ENCODE data around the gene NR4A3.
A peak's percentile ranks its signal among the peaks of the same experiment; 100 is the strongest.

Gene NR4A3

DNA sequence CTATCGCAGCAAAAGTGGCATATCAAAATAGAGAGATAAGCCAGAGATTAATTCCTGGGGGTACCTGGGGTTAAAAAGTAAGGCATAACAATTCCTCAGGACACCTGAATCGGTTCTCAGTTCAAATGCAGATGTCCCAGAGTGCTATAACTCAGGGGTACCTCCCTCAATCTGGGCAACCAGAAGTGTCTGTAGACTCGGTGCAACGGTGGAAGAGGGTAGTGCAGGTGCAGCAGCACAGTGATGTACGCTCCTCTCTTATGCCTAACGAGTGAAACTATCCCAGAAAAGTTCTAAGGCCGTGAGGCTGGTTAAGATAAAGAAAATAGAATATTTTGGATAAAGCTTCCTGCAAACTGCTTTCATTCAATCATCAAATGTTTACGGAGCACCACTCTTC lies 7.9 kb upstream of the NR4A3 start:
- no peak for DNase-seq (ENCODE audit: low read depth in 1 of 2, low spot score in 1 of 2)

GRCh38 chr9:99814359-99814758 lies 7.3 kb upstream of the NR4A3 start:
- DNase-seq (ENCODE audit: low read depth in 1 of 2, low spot score in 1 of 2) = no peak

DNA sequence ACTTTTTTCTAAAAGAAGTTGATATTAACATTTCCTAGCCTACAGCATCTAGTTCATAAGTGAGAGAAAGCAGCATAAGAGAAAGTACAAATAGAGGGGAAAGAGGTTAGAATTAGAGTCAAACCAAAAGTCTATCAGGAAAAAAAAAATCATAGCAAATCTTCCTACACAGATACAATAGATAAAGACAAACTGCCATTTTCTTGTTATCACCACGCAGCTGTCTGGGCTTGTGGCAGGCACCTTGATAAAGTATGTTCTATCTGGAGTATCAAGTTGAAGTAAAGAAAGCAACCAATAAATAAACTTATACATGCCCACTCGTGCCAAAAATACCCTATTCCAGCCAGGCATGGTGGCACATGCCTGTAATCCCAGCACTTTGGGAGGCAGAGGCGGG lies 5.3 kb upstream of the NR4A3 start:
- DNase-seq (ENCODE audit: low read depth in 1 of 2, low spot score in 1 of 2) = no peak

- no peak for DNase-seq (ENCODE audit: low read depth in 1 of 2, low spot score in 1 of 2)
Measured at GRCh38 chr9:99818500-99818899, 3.2 kb upstream of the NR4A3 start.

DNA sequence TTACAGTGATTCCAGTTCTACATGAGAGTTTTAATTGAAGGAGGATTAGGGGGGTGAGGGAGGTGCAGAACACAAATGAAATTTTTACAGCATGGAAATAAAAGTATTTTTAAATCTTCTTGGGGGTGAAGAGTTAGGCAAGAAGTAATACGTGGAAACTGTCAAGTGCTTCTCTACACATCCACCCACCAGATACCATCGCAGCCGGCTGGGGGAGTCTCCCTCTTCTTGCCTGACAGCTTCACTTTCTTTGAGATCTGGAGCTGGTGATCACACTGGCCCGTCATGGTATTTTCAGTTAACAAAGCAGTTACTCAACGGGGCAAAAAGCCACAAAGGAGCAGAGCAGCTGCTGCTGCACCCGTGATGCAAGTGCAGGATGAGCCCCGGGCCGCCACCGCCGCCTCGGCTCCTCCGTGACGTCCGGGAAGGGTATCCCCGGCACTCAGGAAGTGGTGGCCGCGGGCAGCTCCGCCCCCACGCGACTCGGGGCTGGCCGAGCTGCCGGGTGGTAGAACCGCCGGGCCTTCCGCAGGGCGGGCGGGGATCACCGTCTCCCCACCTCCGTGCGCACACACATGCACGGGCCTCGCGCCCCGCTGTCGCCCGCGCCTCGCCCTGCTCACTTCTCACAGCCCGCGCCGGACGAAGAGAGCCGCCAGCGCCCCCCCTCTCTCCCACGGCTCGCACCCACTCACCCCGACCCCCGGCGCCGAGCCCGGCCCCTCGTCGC lies 2.4 kb upstream of the NR4A3 start:
- peak; percentile 72 to 92 for DNase-seq (ENCODE audit: low read depth in 1 of 2, low spot score in 1 of 2)

DNA sequence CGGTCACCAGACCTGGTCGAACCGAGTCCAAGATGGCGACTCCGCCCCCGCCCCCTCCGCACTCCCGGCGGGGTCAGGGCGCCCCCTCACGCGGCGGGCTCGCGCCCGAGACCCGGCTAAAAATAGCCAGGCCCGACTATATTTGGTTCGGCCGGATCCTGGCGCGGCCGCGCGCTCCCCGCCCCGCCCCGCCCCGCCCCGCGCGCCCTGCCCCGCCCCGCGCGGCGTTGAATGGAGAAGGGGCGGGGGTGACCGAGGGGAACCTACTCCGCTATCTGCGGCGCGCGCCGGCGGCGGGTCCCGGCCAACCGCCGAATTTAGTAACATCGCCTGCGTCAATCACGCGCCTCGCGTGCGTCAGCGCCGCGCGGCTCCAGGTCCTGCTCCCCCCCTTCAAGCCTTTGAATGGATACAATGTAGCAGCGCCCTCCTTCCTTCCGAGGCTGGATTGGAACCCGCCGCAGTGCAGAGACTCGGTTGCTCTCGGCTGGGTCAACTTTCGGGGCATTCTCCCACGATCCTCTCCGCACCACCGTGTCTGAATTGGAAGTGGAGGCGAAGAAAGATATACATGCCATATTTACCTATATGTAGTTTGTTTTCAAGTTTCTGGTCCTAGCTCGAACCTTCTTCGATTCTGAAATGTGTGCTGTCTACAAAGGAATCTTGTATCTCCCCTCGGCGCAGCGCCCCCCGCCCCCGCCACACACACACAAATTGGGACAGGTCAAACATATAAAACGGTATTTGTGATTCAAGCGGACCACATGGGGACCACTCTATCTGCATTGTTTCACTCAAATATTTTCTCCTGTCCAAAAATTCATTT lies 1.6 kb upstream of the NR4A3 start:
- peak; percentile 76 to 83 for DNase-seq (ENCODE audit: low read depth in 1 of 2, low spot score in 1 of 2)

DNA sequence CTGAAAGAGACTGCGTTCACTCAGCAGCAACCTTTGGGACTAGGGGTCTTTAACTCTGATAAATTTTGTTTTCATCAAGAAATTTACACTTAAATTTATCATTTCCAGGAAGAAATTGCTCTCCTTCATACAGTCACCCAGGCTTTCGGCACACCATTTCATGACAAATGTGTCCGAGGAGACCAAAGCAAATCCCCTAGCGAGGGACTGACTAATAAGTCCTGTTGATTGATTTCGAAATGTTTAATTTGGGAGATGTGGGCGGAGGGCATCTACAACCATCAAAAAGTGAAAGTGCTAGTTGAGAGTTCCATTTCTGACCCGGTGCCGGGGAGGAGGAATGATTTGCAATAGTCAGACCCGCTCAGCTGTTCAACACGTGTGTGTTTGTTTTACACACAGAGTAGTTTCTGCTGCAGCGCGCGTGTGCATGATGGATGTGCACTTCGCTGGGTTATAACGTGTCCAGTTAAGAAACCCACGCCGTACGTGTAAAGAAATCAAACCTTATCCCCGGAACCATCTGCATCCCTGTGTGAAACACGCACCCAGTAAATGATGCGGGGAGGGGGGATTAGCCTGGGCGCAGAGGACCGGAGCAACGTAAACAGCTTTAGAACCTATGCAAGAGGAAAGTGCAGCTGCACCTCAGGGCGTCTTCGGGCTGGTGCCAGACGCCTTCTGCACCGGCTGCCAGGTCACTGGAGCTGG lies 845 bp upstream of the NR4A3 start:
- no peak for DNase-seq (ENCODE audit: low read depth in 1 of 2, low spot score in 1 of 2)

GRCh38 chr9:99822109-99822805 lies 572 bp downstream of the NR4A3 start:
- peak in 1 of 2 donors; percentile 27 for DNase-seq (ENCODE audit: low read depth in 1 of 2, low spot score in 1 of 2)

- DNase-seq (ENCODE audit: low read depth in 1 of 2, low spot score in 1 of 2) = no peak
Measured at GRCh38 chr9:99822806-99823591, 1.3 kb downstream of the NR4A3 start.

GRCh38 chr9:99823681-99824377 lies 2.1 kb downstream of the NR4A3 start:
- peak; percentile 55 to 73 for DNase-seq (ENCODE audit: low read depth in 1 of 2, low spot score in 1 of 2)

DNA sequence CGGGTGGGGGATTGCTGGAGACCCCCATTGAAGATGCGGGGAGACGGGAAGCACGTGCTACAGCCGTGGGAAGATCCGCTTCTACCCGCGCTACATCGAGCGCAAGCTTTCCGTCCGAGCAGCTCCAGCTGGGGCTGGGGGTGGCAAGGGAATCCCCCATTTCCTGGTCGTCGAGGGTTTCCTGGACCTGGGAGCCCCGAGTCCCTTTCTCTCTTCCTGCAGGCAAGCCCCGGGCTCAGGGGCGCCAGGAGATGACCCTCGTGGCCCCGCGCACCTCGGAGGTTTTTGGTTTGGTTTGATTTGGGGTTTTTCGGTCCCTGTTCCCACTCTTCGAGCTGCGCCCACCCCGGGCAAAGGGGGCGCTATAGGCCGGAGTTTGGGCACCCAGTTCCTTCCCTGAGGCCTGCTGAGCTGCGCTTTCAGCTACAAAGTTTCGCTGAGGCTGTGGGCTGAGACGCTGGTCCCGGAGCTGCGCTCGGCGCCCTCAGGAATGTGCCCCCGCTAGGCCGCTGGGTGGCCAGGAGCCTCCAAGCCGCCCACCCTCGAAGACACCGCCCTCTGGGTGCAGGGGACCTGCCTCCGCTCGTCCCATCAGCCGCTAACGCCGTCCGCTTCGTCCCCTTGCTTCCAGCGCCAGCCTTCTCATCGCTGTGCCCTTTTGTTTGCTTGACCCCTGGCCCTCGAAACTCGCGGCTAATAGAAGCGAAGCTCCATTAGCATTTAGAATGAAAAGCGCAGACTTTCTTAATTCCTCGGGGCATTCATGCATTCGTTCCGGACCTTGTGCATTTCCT lies 2.9 kb downstream of the NR4A3 start:
- DNase-seq (ENCODE audit: low read depth in 1 of 2, low spot score in 1 of 2) = peak; percentile 42 to 49

GRCh38 chr9:99825172-99826046 lies 3.7 kb downstream of the NR4A3 start:
- no peak for DNase-seq (ENCODE audit: low read depth in 1 of 2, low spot score in 1 of 2)

DNA sequence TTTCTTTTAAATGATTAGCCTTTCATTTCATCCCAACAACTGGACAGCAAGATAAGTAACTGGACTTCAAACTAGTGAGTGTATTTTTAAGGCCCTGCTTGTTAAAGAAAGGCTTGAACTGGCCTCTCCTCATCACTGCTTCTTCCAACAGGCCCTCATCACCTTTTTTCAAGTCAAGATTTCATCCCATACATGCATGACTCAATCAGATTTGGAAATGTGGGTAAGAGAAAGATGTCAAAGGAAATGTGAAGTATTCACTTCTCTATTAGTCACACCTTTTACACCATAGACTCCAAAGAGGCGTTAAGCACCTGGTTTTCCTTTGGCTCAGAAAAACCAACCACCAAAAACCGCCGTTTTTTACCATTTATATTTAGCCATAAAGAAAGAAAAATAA lies 4.9 kb downstream of the NR4A3 start:
- no peak for DNase-seq (ENCODE audit: low read depth in 1 of 2, low spot score in 1 of 2)

DNA sequence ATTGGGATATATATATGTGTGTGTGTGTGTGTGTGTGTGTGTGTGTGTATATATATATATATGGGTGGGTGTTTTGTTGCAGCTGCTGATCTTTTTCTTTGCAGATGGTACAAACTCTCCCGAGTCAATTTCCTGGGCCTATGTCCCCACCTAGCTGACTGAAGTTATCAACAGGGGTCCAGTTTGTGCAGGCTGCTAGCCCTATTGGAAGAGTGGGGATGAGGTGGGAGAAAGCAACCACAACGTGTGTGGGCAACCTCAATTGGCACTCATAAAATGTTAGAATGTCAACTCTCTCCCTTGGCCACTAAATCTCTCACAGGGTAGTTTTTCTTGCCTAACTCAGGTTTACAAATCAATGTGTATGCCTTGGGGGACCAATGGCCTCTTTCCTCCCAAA lies 5.6 kb downstream of the NR4A3 start:
- no peak for DNase-seq (ENCODE audit: low read depth in 1 of 2, low spot score in 1 of 2)

- DNase-seq (ENCODE audit: low read depth in 1 of 2, low spot score in 1 of 2) = no peak
Measured at GRCh38 chr9:99828054-99828416, 6.3 kb downstream of the NR4A3 start.

GRCh38 chr9:99828417-99829176 lies 6.9 kb downstream of the NR4A3 start:
- no peak for DNase-seq (ENCODE audit: low read depth in 1 of 2, low spot score in 1 of 2)

GRCh38 chr9:99831857-99832557 lies 10.3 kb downstream of the NR4A3 start:
- no peak for DNase-seq (ENCODE audit: low read depth in 1 of 2, low spot score in 1 of 2)

All from stimulated activated CD4-positive, alpha-beta T cell treated with anti-CD3 and anti-CD28 coated beads, Interleukin-15, amount 100 ng/mL, for 1 hour (primary cell).